GM21737 (cell line): ENCODE measurements around the gene LPO.

ENCODE experiments used
- ATAC-seq: cut with Tn5 transposase; IDR thresholded peaks from one replicate; pipeline ENCODE4 v1.9.1; 2021; ENCODE audit warnings: mild to moderate bottlenecking, moderate library complexity; ENCODE audit not compliant: unreplicated experiment

LPO gene

DNA sequence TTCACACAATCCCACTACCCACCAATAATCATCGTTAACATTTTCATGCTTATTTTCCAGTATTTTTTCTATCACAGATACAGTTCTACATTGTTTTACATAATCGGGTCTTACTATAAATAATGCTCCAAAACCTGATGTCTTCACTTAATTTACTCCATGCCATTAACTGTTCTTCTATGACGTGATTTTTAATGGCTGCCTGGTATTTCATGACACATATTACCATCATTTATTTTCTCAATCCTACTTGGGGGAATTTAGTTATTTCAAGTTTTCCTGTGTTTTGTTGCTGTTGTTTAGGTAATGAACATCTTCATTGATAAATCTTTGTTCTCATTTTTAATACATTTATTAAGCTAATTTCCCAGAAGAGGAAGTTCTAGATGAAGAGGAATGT is 14.7 kb downstream of the LPO start:
- ATAC-seq = no peak

DNA sequence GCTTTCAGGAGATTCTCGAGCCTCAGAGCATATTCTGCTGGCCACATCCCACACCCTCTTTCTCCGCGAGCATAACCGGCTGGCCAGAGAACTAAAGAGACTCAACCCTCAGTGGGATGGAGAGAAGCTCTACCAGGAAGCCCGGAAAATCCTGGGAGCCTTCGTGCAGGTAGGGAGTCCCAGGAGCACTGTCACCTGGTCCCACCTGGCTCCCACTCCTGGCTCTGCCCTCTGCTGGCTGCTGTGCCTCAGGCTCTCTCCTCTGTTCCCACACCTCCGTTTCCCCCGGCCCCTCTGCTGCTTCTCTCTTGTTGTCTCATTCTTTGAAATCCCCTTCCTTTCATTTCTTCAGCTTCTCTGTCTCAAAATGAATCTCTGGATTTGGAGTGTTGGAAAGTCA is 16.4 kb downstream of the LPO start:
- no peak for ATAC-seq

DNA sequence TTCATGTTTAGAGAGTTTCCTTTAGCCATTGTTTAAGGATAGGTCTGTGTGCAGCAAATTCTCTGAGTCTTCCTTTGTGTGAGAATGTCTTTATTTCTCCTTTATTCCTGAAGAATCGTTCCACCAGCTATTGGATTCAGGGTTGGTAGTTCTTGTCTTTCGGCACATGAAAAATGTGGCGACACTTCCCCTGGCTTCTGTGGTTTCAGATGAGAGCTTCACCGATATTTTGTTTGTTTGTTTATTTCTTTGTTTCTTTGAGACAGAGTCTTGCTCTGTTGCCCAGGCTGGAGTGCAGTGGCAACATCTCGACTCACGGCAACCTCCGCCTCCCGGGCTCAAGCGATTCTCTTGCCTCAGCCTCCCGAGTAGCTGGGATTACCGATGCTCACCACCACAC is 23.8 kb downstream of the LPO start:
- no peak for ATAC-seq

DNA sequence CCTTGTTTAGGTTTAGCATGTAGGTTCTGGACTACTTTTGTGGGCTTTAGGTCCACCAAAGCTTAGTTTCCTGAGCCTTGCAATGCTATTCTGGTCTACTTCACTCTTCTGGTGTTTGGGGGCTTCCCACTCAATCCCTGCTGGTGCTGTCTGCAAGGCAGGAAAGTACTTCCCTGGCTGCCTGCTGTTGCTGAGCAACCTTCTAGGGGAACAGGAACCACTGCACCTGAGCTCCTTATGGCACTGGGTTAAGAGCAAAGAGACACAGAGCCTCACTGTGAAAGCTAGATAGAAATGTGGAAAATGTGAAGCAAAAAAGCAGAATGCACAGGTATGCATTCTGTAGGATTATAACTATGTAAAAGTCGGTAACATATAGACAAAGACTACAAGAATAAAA is 25.4 kb downstream of the LPO start:
- no peak for ATAC-seq

DNA sequence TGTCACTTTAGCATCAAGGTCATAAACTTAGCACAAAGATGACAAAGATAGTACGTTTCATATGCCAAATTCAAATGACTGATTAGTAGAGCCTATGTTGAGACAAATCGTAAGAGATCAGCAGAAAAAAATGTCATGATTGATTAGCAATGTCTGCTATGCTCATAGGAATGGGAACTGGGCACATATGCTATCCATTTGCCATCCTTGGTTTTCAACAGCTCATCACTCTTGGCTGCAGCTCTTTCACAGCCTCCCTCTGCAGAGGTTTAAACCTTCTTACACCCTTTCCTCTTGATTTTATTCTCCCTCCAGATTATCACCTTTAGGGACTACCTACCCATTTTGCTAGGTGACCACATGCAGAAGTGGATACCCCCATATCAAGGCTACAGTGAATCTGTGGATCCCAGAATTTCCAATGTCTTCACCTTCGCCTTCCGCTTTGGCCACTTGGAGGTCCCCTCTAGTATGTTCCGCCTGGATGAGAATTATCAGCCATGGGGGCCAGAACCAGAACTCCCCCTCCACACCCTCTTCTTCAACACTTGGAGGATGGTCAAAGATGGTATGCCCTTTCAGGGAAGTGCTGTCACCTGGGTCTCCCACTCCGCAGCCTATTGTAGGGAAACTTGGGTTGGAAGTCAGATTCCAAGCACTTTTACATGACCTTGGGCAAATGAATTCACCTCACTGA is 26.2 kb downstream of the LPO start:
- no peak for ATAC-seq

DNA sequence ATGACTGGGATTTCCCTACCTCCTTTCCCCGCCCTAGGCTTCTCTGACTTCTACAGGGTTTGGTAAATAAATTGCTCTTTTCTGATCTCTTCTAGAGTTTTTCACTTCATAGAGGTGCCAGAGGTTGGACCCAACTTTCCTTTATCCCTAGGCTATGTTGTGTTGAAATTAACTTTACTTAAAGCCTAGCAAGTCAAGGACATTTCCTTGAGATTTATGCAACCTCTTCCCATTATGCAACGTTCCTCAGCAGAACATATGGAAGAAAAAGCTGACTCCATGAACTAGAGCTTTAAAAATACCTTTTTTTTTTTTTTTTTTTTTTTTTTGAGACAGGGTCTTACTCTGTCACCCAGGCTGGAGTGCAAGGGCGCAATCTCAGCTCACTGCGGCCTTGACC is 26.9 kb downstream of the LPO start:
- ATAC-seq = no peak

GRCh38 chr17:58265902-58266875 is 27.8 kb downstream of the LPO start:
- no peak for ATAC-seq

GRCh38 chr17:58267347-58268324 is 29.3 kb downstream of the LPO start:
- ATAC-seq = no peak

DNA sequence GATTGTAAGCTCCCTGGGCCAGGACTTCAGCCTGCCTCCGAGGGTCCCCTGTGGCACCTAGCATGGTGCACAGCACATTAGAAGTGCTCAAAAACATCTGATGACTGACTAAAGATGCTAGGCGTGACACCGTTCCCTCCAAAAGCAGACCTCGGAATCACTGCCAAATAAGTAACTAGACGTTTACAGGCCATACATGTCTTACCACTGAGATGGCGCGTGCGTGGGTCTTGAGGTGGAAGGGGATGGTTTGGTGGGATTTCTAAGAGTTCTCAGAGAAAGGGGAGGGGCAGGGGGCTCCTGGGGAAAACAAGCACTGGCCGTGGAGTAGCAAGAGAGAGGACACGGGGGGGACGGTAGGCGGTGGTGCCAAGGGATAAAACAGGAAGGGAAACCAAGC is 29.9 kb downstream of the LPO start:
- ATAC-seq = no peak

DNA sequence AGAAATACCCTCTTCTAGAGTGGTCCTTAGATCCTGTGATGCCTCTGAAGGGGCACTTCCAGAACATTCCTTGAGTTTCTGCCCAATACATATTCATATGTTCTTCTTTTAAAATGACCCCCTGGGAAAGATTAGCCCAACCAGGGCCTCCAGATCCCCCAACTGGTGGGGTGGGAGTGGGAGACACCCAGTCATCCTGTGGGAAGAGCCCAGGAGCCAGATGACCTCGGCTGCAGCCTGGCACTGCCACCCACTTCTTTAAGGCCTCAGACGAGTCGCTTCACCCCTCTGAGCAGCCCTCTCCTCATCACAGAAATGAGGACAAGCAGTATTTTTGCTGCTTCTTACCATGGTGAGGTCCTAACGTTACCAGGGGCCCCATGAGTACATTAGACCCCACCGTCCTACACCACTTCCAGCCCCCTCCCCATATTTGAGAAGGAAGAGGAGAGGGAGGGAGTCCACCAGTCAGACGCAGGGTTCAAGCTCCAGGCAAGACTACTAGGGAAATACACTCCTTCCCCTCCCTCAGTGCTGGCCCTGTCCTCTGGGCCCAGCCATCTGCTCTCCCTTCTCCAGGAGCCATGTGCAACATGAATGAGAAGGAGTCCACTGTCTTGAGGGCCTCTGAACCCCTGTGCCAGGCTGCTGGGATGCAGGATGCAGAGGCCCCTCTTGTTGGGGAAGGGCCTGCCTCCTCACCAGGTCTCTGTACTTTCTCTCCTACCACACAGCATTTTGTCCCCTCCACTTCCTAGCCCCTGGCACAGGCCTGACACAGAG is 30.6 kb downstream of the LPO start:
- no peak for ATAC-seq

DNA sequence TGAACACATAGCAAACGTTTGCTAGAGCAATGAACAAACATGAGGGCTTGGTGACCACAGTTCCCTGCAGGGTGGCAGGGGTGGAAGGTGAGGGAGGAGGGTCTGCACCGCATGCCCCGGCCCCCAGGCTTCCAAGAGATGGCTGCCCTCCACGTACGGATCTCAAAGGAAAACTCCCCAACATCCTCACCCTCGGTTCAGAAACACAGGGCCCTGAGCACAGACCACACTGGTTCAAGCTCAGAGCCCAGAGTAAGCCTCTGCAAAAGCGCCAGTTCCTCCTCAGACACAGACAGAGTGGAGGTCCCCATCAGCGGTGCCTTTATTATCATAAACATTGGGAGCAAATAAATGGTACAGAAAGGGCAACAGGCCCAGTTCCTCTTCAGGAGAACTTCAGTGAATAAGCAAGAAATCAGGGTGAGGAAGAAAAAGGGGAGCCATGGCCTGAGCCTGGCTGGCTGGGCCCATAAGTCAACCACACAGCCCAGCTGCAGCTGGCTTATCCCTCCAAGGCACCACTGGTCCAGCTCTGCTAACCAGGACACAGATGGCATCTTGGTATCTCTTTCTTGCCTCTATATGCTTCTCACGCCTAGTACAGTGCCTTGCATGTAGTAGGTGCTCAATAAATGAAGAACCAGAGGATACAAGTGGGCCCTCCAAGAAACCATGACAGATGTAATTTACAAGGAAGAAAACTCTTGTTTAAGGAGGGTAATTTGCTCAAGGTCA is 31.3 kb downstream of the LPO start:
- ATAC-seq = no peak

- ATAC-seq = no peak
Measured at GRCh38 chr17:58270476-58271215, 32.3 kb downstream of the LPO start.

GRCh38 chr17:58271216-58271931 is 33.0 kb downstream of the LPO start:
- ATAC-seq = no peak

DNA sequence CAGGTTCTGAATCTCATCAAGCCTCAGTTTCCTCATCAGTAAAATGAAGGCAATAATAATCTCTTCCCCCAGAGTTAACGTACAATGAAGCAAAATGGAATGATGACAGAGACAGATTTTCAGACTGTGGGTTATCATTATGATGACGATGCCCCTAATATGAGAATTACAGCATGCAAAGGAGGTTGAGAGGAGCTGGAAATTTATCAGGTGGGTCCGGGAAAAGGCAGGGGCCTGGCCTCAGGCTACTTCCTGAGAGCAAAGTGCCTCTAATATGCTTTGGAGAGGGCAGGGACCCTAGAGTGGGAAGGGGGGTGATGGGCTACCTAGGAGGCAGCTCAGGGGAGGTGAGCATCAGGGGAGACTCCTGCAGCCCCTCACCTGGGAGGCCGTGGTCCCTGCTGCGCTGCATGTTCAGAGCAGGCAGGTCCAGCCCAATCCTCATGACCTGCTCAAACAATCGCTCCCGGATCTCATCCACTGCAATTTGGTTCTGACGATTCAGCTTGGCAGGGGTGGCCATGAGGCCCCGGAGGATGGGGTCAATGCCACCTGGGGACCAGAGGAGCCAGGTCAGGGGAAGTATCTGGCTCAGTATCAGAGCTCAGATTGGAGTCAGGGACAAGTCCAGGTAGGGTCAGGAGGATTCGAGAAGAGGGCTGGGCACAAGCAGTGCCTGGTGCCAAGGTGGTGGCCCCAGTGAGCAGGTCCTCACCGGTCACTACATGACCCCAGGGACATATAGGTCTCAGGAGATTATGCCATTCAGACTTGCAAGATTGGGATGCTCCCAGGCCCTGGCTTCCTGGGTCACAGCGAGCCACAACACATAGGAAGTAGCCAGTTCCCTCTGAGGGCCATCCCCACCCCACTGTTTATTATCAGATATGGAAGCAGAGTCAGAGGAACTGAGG is 34.2 kb downstream of the LPO start:
- ATAC-seq = no peak

- no peak for ATAC-seq
Measured at GRCh38 chr17:58273453-58274104, 35.2 kb downstream of the LPO start.

- ATAC-seq = no peak
Measured at GRCh38 chr17:58275417-58275816, 37.0 kb downstream of the LPO start.

DNA sequence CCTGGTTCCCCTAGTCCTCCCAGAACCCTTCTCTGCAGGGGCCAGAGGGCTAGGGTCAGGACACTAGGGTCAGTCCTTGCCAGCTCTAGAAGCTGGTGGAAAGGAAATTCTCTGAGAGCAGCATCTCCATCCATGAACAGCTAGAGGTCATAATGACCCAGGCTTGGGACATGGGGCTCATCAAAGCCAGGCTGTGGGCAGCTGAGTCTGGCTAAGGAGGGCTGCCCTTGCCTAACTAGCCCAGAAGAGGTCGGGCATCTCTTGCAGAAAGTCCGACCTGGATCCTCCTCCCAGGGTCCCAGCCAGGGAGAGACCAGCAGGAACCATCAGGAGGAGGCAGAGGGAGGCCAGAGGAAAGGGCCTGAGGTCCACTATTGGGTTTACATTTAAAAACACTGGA is 38.0 kb downstream of the LPO start:
- no peak for ATAC-seq
